Small intestine (tissue), 7 donors: ENCODE results near the gene DLG2. TPM values are rescaled to one million over a fixed set of nuclear protein-coding genes. Genes with fewer than 3 reads are reported as not detected.

Experiments used
- DNase-seq, 2 donors: peaks; one replicate each; pipeline versions ENCODE4 v3.0.0 to v3.0.0-alpha.2; 2013
- FAIRE-seq: peaks from 2 replicates; lab custom pipeline; 2012; peaks lifted over from hg19 to GRCh38; lab: Jason Lieb, UNC
- H3K27ac ChIP-seq, 3 donors: one replicate each; pipeline ENCODE4 v1.5.1; 2013; ENCODE audit warnings: low read length in 2 of 3, mild to moderate bottlenecking in 2 of 3, control low read depth in 1 of 3, inconsistent platforms in 1 of 3, low read depth in 1 of 3, moderate library complexity in 1 of 3
- H3K27me3 ChIP-seq, 3 donors: one replicate each; pipeline ENCODE4 v1.6.1; 2013; ENCODE audit warnings: low read length in 3 of 3, inconsistent platforms in 1 of 3; ENCODE audit not compliant: control insufficient read depth in 3 of 3, insufficient read depth in 3 of 3
- H3K36me3 ChIP-seq, 3 donors: one replicate each; pipeline ENCODE4 v1.6.1; 2013; ENCODE audit warnings: low read length in 3 of 3, inconsistent platforms in 1 of 3, low read depth in 1 of 3, mild to moderate bottlenecking in 1 of 3, moderate library complexity in 1 of 3; ENCODE audit not compliant: control insufficient read depth in 3 of 3, insufficient read depth in 2 of 3
- H3K4me1 ChIP-seq, 3 donors: one replicate each; pipeline ENCODE4 v1.6.1; 2013; ENCODE audit warnings: low read length in 2 of 3, inconsistent platforms in 1 of 3, low read depth in 1 of 3, mild to moderate bottlenecking in 1 of 3, moderate library complexity in 1 of 3; ENCODE audit not compliant: control insufficient read depth in 3 of 3, insufficient read depth in 2 of 3
- H3K4me3 ChIP-seq, 3 donors: one replicate each; pipeline ENCODE4 v1.5.1; 2013; ENCODE audit warnings: low read length in 3 of 3, control low read depth in 1 of 3, inconsistent platforms in 1 of 3, low read depth in 1 of 3, mild to moderate bottlenecking in 1 of 3, moderate library complexity in 1 of 3
- H3K9me3 ChIP-seq, 2 donors: one replicate each; pipeline ENCODE4 v1.6.1; 2013; ENCODE audit warnings: low read depth in 1 of 2, low read length in 1 of 2; ENCODE audit not compliant: control insufficient read depth in 2 of 2, insufficient read depth in 1 of 2
- WGBS, 3 donors: extraction: QIAGEN DNeasy Blood & Tissue Kit; methylation state at CpG; one replicate each; pipeline ENCODE4 v1.1.7; 2013; 5-methylcytosine and 5-hydroxymethylcytosine counted together
- polyA plus RNA-seq, 4 donors: library from polyadenylated mRNA; stranded (reverse) in 3 of 4; unstranded in 1 of 4; fragments of 200-250 nt in 3 of 4; fragments of 120-200 nt in 1 of 4; gene quantifications; one replicate each; pipeline versions ENCODE4 v1.2.1 to v1.2.3, GENCODE V29; 2013
- donor health status: healthy with polysubstance abuse.
- donor health status: control.
- donor health status: control.
- donor health status: Bipolar disorder and iron deficiency.
- donor health status: healthy.

DLG2 gene
- polyA plus RNA-seq, 4 donors, result 0.22 to 1.6 (median 1.1) TPM

DNA sequence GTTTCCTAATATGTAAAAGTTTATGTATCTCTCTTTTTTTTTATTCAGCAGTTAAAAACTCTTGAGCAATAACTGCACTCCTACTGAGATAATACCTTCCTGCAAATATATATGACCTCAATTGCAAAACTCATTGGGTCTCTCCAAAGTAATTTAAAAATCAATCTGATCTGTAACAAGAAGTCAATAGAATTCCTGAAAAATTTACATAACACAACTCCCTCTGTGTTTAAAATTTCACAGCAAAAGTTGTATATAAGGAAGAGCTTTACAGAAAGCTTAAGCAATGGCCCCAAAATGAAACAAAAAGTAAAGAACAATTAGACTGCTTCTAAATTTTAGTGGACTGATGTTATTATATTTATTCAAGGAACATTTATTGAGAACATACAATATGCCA, 313.4 kb downstream of the DLG2 start:
- FAIRE-seq (no peak), DNase-seq (no peak)
- Histone ChIP-seq H3K36me3 (no peaks in the 10 kb centered on the region), H3K27me3 (no peaks in the 10 kb centered on the region), H3K27ac (no peak overlapping the region), H3K4me3 (no peak overlapping the region), H3K4me1 (no peaks in the 10 kb centered on the region), H3K9me3 (no peaks in the 10 kb centered on the region)

GRCh38 chr11:85310479-85310878, 316.7 kb downstream of the DLG2 start:
- Histone ChIP-seq H3K9me3 (no peaks in the 10 kb centered on the region), H3K36me3 (no peaks in the 10 kb centered on the region), H3K27ac (no peak overlapping the region), H3K27me3 (no peaks in the 10 kb centered on the region), H3K4me3 (no peak overlapping the region), H3K4me1 (no peaks in the 10 kb centered on the region)
- FAIRE-seq (no peak), DNase-seq (no peak)
- 56 to 84% (median 68%) methylated on average over 2 of the region's 2 CpGs for WGBS, 3 donors

DNA sequence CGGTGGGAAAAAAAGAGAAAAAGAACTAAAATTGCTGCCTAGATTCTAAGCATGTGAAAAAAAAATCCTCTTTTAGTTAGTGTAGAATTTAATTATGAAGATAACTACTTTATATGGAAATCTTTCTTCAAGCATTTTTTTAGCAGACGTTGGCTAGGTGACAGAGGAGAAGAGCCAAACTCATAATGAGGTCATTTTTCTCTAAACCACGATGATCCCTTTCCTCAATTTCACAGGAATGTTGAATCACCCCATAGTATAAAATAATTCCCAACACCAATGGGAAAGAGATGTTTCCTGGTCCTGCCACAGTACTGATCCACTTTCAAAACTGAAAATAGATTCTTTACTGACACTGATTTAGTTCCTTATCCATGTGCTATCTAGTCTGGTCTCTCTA, 319.8 kb downstream of the DLG2 start:
- Histone ChIP-seq H3K4me3 (no peak overlapping the region), H3K36me3 (no peaks in the 10 kb centered on the region), H3K9me3 (no peaks in the 10 kb centered on the region), H3K27ac (no peak overlapping the region), H3K27me3 (no peaks in the 10 kb centered on the region), H3K4me1 (no peaks in the 10 kb centered on the region)
- DNase-seq (no peak), FAIRE-seq (no peak)
- WGBS, 3 donors, result 60 to 82% (median 81%) methylated on average over 3 of the region's 3 CpGs

DNA sequence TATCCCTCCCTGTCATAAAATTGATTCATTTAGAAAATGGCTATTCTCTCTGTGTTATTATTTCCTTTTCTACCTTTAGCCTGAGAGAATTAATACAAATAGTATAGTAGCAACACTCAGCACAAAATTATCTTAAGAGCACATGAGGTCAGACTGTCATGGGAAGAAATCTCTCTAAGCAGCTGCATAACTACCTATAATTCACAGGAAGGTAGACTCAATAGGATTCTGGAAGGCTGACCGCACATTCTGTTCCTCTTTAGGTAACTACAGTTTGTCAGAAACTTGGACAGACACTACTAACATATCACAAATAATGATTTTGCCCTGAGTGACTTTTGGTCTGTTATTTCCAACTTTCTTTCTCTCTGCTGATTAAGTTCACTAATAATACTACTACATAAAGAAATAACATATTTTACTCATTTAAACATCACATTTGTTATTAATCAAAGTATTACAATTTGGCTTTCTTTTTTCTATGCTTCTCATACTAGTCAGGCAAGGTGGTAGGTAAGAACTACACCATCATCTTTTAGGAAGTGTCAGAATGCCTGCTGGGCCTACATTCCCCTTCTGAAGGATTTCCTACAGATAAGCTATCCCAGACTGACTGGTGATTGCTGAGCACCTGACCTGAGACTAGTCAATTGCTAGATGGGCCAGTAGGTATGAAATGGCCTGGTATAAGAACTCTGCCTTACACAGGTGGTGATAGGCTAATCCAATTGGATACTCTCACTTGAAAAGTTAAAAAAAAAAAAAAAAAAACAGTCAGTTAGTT, 325.1 kb downstream of the DLG2 start:
- WGBS, 3 donors, result 85 to 92% (median 89%) methylated on average over 1 of the region's 1 CpG
- no peak overlapping the region for H3K4me3 ChIP-seq
- no peak overlapping the region for H3K27ac ChIP-seq
- no peaks in the 10 kb centered on the region for H3K4me1 ChIP-seq
- no peak for FAIRE-seq
- H3K36me3 ChIP-seq, result no peaks in the 10 kb centered on the region
- H3K9me3 ChIP-seq, result no peaks in the 10 kb centered on the region
- no peaks in the 10 kb centered on the region for H3K27me3 ChIP-seq
- DNase-seq, result no peak

DNA sequence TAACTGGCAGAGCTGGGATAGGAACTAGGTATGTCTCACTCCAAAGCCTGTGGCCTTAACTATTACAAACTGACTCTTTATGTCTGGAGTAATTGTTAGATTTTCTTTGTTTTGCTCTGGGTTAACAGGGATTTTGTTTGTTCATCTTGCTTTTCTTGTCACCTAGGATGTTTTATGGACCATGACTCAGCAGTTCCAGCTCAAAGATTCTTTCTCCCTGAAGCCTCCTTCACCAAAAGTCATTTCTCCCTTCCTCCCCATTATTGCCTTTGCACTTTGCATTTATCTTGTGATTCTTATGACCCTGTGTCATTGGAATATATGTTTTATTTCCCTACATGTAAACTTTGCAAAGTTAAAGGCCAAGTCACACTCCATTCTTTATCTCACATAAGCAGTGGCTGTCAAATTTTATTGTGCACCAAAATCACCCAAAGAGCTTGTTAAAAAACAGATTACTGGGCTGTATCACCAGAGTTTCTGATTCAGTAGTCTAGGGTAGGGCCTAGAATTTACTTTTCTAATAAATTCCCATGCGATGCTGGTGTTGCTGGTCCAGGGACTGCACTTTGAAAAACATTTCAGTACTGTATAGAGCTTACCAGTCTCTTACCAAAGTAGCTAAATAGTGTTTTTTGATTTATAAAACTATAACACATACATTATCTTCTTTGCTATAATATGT, 327.7 kb downstream of the DLG2 start:
- FAIRE-seq, result no peak
- Histone ChIP-seq H3K27me3 (no peaks in the 10 kb centered on the region), H3K9me3 (no peaks in the 10 kb centered on the region), H3K4me3 (no peak overlapping the region), H3K27ac (no peak overlapping the region), H3K4me1 (no peaks in the 10 kb centered on the region), H3K36me3 (no peaks in the 10 kb centered on the region)
- peak in 1 of 2 donors; percentile 56 for DNase-seq
- WGBS, 3 donors, result 36 to 61% (median 37%) methylated on average over 1 of the region's 1 CpG

- FAIRE-seq, result no peak
- Histone ChIP-seq H3K4me1 (no peaks in the 10 kb centered on the region), H3K9me3 (no peaks in the 10 kb centered on the region), H3K27ac (no peak overlapping the region), H3K27me3 (no peaks in the 10 kb centered on the region), H3K4me3 (no peak overlapping the region), H3K36me3 (no peaks in the 10 kb centered on the region)
- 84 to 100% (median 98%) methylated on average over 1 of the region's 1 CpG for WGBS, 3 donors
- no peak for DNase-seq
Measured at GRCh38 chr11:85295694-85296271, 331.4 kb downstream of the DLG2 start.

DNA sequence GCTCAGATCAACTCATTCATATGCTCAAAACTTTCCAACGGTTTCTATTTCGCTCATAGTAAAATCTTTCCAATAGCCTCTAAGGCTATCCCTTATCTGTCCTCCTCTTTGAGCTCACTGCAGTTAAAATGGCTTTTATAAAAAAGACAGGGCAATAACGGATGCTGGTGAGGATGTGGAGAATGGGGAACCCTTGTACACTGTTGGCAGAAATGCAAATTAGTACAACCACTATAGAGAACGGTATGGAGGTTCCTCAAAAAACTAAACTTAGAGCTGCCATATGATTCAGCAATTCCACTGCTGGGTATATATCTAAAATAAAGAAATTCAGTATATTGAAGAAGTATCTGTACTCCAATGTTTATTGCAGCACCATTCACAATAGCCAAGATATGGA, 345.6 kb downstream of the DLG2 start:
- 82 to 85% (median 83%) methylated on average over 4 of the region's 4 CpGs for WGBS, 3 donors
- FAIRE-seq (no peak), DNase-seq (no peak)
- Histone ChIP-seq H3K36me3 (no peaks in the 10 kb centered on the region), H3K4me3 (no peak overlapping the region), H3K4me1 (no peaks in the 10 kb centered on the region), H3K9me3 (no peaks in the 10 kb centered on the region), H3K27me3 (no peaks in the 10 kb centered on the region), H3K27ac (no peak overlapping the region)

GRCh38 chr11:85279267-85279666, 347.9 kb downstream of the DLG2 start:
- Histone ChIP-seq H3K27ac (no peak overlapping the region), H3K4me3 (no peak overlapping the region), H3K27me3 (no peaks in the 10 kb centered on the region), H3K4me1 (no peaks in the 10 kb centered on the region), H3K9me3 (no peaks in the 10 kb centered on the region), H3K36me3 (no peaks in the 10 kb centered on the region)
- DNase-seq (no peak), FAIRE-seq (no peak)
- 21 to 48% (median 27%) methylated on average over 1 of the region's 1 CpG for WGBS, 3 donors
